SK-N-SH treated with all-trans-retinoic acid at 6 μM for 48 hours (cell line): ENCODE results near the gene TTC21B.

Source experiments
- CSDC2 ChIP-seq: fragments of 250-450 bp; sonication (Bioruptor Pico); IDR thresholded peaks from 2 replicates; pipeline ENCODE4 v1.5.0; 2020; ENCODE audit warnings: mild to moderate bottlenecking, moderate library complexity
- GLIS3 ChIP-seq: fragments of 250-450 bp; sonication (Bioruptor Pico); IDR thresholded peaks from 2 replicates; pipeline ENCODE4 v1.5.0; 2020; ENCODE audit warnings: mild to moderate bottlenecking, moderate library complexity
- RARB ChIP-seq: fragments of 250-450 bp; sonication (Bioruptor Pico); IDR thresholded peaks from 2 replicates; pipeline ENCODE4 v1.8.0; 2021; ENCODE audit warnings: mild to moderate bottlenecking, moderate library complexity
- ZNF565 ChIP-seq: fragments of 450-650 bp; formaldehyde crosslinking; conservative IDR thresholded peaks from 2 replicates; pipeline ENCODE4 v1.5.0; 2020; ENCODE audit warnings: low read depth, mild to moderate bottlenecking, moderate library complexity
- ZNF8 ChIP-seq: fragments of 450-650 bp; formaldehyde crosslinking; IDR thresholded peaks from 2 replicates; pipeline ENCODE4 v1.5.0; 2020; ENCODE audit warnings: mild to moderate bottlenecking, moderate library complexity

GRCh38 chr2:165891943-165892342, 61.6 kb downstream of the TTC21B start:
- no peak for TF ChIP-seq GLIS3 (CRISPR knock-in tag)
- no peak for TF ChIP-seq RARB (CRISPR knock-in tag)
- no peak for TF ChIP-seq ZNF8
- no peak for TF ChIP-seq ZNF565 (CRISPR knock-in tag)
- TF ChIP-seq CSDC2 (CRISPR knock-in tag), result no peak
